GM19463 (cell line): ENCODE results near the gene KIF9.
"Not testable (repeated sequence)": the region's sequence is repeated elsewhere in the genome, so short reads cannot be mapped to it uniquely, and the experiment has no call there.

Source experiments
- ATAC-seq: cut with Tn5 transposase; IDR thresholded peaks from one replicate; pipeline ENCODE4 v1.9.1; 2021; ENCODE audit warnings: mild to moderate bottlenecking, moderate library complexity; ENCODE audit not compliant: unreplicated experiment

KIF9 gene

GRCh38 chr3:47282424-47283192 lies at the start of gene KIF9, which contains the start of gene KLHL18:
KIF9 (minus strand) TSS chr3:47282799; CDS start chr3:47277374, 5,425 bp downstream.
KLHL18 (plus strand) TSS chr3:47282944; CDS start chr3:47282966, 22 bp downstream.
- peak; percentile 77 for ATAC-seq

GRCh38 chr3:47324278-47324865 lies 41.8 kb upstream of the KIF9 start:
- ATAC-seq = no peak

- no peak for ATAC-seq
These were observed 41.1 kb upstream of the KIF9 start for GRCh38 chr3:47323431-47324277.

GRCh38 chr3:47319956-47320355 lies 37.4 kb upstream of the KIF9 start:
- ATAC-seq = no peak

GRCh38 chr3:47318916-47319315 lies 36.3 kb upstream of the KIF9 start:
- ATAC-seq = no peak

- not testable (repeated sequence) for ATAC-seq
These were observed 33.6 kb upstream of the KIF9 start for GRCh38 chr3:47316151-47316550.

- ATAC-seq = no peak
These were observed 32.6 kb upstream of the KIF9 start for GRCh38 chr3:47315069-47315647.

GRCh38 chr3:47314056-47314764 lies 31.6 kb upstream of the KIF9 start:
- ATAC-seq = no peak

GRCh38 chr3:47313341-47314055 lies 30.9 kb upstream of the KIF9 start:
- ATAC-seq = no peak

GRCh38 chr3:47310391-47310790 lies 27.8 kb upstream of the KIF9 start:
- no peak for ATAC-seq

GRCh38 chr3:47309231-47309630 lies 26.6 kb upstream of the KIF9 start:
- ATAC-seq = not testable (repeated sequence)

- ATAC-seq = no peak
These were observed 23.4 kb upstream of the KIF9 start for GRCh38 chr3:47306022-47306421.

- no peak for ATAC-seq
These were observed 18.9 kb upstream of the KIF9 start for GRCh38 chr3:47301456-47301855.

- ATAC-seq = no peak
These were observed 17.1 kb upstream of the KIF9 start for GRCh38 chr3:47299381-47300318.

GRCh38 chr3:47298439-47298838 lies 15.8 kb upstream of the KIF9 start:
- ATAC-seq = no peak

GRCh38 chr3:47296562-47297302 lies 14.1 kb upstream of the KIF9 start:
- no peak for ATAC-seq

- ATAC-seq = no peak
These were observed 13.4 kb upstream of the KIF9 start for GRCh38 chr3:47295976-47296375.

GRCh38 chr3:47295322-47295721 lies 12.7 kb upstream of the KIF9 start:
- ATAC-seq = no peak
